HCEC 1CT (cell line): ENCODE data around the gene AMBN.
A peak's percentile ranks its signal among the peaks of the same experiment; 100 is the strongest.

ENCODE experiments used
- DNase-seq: peaks from one replicate; pipeline ENCODE4 v3.0.0-alpha.2; 2017

Gene AMBN, protein sequence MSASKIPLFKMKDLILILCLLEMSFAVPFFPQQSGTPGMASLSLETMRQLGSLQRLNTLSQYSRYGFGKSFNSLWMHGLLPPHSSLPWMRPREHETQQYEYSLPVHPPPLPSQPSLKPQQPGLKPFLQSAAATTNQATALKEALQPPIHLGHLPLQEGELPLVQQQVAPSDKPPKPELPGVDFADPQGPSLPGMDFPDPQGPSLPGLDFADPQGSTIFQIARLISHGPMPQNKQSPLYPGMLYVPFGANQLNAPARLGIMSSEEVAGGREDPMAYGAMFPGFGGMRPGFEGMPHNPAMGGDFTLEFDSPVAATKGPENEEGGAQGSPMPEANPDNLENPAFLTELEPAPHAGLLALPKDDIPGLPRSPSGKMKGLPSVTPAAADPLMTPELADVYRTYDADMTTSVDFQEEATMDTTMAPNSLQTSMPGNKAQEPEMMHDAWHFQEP

DNA sequence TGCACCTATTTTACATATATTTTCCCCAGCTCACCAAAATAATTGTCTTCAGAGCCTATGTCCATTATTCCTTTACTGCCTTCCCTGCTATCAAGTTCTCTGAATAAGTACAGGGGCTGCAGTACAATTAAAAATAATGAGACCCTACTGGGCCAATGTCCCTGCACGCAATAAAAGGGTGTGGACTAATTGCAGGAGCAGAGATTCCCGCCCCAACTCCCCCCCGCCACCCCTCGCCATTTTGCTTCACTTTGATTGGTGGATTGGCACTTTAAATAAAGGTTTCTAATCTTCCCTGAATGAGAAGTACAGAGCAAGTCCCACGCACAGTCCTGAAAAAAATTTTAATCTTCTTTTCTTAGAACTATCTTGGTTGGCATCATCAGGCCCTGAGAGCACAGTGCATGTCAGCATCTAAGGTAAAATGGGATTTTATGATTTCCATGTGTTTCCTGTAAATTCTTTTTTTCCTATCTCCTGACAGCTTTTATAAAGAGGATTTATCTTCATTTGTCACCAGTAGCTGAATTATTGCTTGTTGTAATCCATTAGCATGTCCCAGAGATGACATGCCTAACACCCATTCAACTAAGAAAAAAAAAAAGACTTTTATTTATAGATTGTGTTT lies at the start of gene AMBN:
Gene AMBN, plus strand, starts transcription at position 302 of the 628 bp plus-strand sequence. Its CDS starts 103 bp downstream, at position 405.
- DNase-seq = no peak

DNA sequence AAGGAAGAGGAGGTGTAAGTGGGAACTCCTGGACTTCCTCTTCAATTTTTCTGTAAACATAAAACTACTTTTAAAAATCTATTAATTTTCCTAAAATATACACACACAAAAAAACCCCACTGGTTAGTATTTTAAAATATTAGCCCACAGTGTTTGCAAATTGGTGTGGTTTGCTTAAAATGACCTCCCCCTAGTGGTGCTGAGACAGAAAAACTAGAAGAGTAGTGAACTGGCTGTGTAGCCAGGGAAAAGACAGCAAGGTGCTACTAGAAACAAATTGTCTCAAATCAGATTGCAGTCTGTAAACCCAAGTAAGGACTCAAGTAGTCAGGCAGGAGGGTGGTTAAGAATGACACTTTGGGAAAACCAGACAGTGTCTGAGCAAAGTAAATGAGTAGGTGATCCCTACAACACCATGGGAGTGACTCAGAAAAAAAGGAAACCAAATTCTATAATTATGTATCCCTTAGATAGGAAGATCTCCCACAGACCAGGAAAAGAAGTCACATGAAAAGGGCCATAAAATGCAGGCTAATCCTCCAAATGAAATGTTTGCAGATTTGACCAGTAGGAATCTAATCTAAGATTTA lies 47.7 kb upstream of the AMBN start:
- no peak for DNase-seq

DNA sequence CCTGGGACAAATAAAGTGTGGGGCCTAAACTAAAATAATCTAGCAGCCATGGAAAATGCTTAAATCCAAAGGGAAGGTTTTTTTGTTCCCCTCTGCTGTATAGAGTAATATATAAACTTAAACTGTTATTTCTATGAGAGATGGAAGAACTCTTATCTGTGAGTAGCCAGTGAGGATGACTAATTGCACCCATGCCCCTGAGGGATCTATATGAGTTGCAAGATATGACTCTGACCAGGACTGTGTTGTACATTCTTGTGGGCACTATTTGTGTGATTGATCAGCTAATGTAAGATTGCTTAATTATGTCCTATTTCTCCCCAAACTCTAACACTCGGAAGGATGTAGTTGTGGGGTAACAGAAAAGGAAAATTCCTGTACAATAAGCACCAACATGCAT lies 35.2 kb upstream of the AMBN start:
- DNase-seq = no peak

DNA sequence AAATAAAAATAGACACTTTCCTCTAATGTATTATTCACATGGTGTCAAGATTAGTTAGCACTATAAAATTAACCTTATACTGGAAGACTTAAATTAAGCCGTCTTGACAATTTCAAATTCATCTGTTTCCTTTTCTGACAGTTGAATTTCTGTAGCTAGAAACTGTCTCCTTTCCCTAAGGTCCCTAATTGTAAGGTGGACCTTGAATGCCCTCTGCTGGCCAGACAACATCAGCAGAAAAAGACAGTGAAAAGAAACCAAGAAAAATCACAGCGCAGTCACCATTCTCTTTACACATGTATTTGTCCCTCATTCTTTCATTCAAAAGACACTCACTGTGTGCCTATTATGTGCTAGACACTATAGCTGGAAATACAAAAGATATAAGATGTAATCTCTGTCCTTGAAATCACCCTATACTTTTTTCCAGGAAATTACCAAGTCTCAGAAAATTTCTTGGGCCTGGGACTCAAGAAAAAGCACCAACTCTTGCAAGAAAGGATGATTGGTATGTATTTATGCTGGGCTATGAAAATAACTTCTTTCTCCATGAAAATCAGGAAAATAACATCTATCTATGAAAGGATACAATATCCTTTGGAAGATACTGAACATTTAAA lies 32.7 kb upstream of the AMBN start:
- DNase-seq = peak; percentile 16

DNA sequence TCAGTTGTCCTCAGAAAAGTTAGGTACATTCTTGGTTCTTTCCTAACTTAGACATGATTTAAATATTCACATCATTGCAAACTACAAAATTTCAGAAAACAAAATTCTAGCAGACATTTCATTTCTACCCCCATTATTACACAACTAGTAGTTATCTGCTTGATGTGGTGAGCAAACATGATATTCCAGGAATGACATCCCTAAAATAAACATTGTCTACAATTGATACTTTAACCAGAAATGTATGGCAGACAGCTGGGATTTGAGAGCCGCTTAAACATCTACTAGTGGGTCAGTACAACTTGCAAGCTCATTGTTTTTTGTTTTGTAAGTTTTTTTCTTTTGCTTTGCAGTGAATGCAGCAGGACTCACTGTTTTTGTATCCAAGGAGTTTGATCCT lies 32.1 kb upstream of the AMBN start:
- DNase-seq = no peak

DNA sequence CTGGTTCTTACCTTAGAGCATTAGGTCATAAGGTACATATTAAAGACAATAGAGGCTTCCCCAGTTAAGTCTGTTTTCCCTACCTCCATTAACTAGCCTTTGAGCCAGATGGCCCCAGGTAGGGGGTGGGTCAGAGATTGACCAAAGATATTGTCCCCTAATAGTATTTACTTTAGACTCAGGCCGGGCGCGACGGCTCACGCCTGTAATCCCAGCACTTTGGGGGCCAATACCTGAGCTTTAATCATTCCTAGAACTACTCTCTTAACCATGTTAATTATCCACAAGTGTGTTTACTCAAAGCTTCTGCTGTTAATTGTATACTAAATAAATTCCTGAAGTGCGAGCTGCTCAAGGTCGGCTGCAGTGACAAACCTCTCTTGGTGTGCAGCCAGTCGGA lies 28.0 kb upstream of the AMBN start:
- no peak for DNase-seq

DNA sequence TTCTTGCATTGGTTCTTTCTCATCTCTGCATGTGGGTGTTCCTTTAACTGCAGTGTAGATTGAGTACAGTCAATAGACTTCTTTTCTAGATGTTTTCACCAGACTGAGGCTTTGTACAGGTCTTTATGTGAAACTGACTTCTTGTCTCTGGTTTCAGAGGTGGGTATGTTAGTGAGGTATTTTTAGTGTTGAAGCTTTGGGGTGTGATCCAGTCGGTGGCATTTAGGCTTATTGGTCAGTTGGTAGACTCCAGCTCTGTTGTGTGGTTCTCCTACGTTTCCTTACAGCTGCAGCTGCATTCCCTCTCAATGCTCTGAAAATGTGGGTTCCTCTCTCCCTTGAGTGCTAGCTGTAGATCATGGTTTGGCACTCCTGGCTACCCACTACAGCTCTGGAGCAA lies 21.3 kb upstream of the AMBN start:
- no peak for DNase-seq

DNA sequence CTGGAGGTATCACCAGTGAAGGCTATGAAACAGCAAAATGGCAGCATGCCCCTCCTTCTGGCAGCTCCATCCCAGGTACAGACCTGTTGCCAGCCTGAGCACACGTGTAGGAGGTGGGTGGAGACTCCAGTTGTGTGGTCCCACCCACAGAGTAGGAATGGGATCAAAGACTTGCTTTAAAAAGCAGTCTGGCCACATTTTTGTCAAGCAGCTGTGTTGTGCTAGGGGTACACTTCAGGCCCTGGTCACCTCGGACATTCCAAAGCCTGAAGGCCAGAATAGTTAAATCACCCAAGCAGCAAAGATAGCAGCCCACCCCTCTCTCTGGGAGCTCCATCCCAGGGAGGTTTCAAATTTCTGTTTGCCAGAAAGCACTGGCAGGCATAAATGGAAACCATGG lies 20.3 kb upstream of the AMBN start:
- no peak for DNase-seq

DNA sequence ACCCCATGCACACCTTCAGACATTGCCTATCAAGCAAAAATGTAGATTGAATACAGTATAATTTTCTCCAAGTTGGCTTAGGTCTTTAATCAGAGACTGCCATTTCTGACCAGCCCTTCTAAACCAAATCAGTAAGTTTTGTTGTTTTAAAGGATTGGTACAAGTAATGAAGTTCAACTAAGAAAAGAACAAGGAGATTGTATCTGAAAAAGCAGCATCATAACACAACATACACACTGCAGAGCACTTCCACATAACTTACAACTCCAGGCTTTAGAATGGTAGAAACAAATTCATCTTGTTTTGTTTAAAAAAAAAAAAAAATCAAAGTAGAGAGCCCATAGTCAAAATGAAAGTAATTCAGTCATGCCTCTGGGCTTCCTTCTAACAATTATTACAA lies 16.1 kb upstream of the AMBN start:
- DNase-seq = no peak

DNA sequence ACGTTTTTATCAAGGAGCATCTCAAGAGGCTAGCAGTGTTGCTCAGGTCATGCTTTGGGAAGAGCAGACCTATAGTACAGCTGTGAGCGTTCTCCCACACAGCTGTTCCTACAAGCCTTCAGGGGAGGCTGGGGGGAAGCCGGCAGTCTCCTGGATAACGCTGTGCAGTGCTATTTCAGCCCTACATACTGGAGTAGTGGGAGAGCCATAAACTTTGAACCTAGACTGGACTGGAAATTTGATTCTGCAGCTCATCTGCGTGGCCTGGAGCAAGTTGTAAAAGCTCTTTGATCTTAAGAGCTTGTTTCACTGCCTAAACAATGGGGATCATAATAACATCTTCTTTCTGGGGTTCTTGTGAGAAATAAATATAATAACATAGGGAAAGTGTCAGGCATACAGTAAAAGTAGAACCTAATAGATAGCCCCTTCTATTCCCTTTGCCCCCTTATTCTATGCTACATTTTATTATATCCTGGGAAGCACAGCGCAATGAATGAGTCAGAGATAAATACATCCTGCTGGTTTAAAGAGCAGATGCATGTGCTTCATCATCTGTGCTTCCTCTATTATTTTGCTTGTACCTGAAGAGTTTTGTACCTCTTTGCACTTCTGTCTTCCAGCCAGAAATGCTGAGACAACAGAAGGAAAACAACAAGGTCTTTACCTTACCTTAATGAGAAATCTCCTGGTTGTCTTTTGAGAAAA lies 14.7 kb upstream of the AMBN start:
- no peak for DNase-seq

DNA sequence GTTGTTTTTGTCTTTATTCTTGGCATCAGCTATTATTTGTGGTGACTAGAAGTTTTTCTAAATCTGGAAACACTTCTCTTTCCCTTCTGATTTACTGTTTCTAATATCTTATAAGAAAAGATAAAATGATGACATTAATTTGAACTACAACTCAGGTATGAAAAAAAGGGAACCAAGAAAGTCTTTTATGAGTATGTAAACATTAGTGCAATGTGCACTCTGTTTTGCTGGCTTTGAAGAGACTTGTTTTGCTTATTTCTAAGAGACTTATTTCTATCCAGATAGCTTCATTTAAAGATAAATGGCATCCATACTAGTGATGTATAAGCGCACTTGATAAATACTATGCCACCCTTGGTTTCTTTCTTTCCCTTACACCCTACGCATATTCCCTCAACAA lies 10.1 kb upstream of the AMBN start:
- no peak for DNase-seq

DNA sequence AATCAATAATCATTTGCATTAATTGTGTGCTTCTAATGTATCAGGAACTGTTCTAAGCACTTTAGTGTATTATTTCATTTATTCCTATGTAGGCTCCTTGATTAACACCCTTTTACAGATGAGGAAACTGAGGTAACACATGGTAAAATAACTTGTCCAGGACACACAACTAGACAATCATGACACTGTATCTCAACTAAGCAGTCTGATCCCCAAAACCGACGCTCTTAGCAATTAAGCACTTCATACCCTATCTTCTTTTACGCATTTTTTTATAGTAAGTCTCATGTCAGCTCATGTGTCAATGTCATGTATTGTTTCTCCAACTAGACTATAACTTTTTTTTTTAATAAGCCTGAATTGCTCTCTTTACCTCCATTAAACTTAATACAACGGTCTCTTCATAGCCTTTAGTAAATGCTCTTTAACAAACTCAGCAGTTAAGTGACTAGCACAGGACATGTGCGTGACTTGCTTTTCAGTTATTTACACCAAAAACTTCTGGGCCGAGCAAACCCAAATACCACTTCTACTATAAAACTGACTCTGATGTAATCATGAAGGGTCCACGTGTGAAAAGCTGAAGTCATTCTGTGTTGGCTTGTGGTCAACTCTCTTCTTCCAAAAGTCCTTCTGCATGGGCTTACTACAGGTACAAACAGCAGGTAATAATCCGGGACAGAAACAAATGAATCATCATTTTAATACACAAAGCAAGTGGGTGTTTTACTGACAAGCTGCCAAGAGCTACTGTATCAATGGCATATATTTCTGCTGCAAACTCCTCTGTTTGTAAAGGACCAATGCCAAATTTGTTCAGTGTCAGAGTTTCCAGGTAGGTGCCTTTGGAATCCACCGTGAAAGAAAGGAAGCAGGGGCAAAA lies 7.9 kb upstream of the AMBN start:
- no peak for DNase-seq

DNA sequence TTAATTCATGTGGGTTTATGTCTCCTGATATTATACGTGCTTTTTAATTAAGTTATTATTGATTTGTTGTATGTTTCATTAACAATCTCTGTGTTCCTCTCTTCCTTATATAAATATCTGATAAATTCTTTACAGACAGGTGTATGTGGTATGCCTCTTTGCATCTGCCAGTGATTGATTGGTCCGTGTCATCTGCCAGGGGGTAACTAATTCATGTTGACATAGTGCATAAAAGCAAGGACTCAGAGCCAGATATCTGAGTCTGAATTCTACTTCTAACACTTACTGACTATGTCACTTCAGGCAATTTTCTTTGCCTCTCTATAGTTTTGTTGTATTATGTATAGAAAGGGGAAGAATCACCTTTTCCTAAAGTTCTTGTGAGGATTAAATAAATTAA lies 5.2 kb upstream of the AMBN start:
- DNase-seq = no peak

DNA sequence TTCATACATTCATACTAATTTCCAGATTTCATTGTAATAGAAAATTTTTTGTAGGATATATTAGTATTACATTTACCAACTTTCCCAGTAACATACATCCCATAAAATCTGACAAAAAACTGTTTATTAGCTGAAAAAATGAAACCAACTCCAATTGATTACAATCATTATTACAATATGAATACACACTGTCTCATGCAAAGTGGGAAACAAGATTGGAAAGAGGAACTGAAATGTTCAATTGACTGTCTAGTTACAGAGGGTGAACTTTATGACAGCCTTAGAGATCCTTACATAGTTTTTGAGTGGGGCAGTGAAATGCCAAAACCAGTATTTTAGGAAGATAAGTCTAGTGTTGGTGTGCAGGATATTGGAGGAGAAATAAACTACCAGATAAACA lies 2.3 kb upstream of the AMBN start:
- DNase-seq = no peak

DNA sequence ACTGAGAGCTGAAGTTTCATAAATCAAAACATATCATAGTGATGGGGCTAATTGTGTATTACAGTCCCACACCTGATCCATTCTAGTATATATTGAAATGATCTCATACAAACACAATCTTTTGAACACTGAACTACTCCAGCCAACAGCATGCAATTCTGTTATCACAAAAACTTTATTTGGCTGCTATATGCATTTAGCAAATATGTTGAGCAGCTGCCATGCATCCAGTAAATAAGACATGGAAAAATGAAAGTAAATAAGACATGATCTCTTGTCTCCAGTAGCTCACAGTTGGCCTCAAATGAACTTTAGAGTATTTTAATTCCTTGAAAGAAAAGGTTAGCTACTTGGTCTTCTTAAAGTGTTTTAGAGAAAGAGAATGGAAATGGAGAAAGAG lies 2.1 kb downstream of the AMBN start:
- DNase-seq = no peak

DNA sequence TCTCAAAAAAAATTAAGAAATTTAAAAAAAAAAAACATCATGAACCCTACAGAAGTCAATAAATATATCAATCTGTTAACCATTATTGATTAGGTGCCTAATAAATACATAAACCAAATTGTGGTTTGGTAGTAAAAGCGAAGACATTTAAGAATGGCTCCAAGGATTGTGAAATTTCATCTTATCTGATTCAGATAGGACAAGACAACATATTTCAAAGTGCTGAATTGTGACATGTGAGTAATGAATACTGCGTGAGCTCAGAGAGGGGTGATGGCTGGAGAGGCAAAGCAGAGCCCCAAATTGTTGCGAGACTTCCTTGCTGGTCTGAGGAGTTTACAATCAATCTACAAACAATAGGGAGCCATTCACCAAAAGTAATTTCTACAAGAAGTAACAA lies 8.2 kb downstream of the AMBN start:
- DNase-seq = no peak

DNA sequence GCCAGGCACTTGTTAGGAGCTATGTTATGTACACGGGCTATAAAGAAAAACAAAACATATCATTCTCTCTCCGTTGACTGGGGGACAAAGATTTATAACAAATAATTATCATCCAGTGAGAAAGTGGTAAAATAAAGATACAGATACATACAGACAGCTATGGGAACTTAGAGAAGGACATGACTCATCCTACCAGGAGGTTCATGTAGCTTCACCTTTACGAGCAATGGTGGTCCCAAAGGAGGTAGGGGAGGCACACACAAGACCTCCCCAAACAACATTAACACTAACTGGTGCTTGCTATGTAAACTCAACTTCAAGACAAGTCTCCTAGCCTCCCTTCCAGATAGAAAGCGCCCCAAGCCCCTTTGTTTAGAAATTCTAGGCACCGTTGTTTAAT lies 8.9 kb downstream of the AMBN start:
- no peak for DNase-seq

DNA sequence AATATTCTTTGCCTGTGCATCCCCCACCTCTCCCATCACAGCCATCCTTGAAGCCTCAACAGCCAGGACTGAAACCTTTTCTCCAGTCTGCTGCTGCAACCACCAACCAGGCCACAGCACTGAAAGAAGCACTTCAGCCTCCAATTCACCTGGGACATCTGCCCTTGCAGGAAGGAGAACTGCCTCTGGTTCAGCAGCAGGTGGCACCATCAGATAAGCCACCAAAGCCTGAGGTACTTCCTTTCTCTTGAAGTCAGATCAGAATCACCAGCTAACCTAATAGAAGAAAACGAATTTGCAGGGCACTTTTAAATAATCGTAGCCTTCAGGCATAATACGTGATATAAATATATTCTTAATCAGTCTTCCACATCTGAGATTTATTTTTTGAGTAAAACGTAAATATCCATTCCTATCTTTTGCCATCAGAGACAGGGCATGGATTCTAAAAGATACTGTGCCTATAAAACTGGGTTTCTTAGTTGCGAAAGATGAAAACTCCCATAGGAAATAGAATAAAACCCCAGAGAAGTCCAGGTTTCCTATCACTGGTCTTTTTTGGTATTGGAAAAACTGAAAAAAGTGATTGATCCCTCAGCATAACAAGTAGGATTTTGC lies 9.5 kb downstream of the AMBN start:
- peak; percentile 59 for DNase-seq

DNA sequence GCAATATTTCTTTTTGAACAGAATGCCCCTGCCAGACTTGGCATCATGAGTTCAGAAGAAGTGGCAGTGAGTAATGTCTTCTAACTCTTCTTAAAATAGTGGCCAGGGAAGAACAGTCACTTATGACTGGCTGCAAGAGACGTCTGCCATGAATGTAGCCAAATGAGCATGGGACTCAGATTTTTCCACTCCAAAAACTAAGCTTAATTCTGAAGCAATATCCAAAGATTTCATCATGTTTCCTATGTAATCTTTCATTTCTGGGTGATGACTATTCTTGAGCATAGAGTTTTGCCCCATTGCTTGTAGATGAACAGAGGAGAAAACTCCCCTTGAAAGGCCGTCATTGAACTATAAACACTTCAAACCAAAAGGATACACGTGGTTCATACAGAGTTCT lies 11.8 kb downstream of the AMBN start:
- DNase-seq = peak; percentile 47

DNA sequence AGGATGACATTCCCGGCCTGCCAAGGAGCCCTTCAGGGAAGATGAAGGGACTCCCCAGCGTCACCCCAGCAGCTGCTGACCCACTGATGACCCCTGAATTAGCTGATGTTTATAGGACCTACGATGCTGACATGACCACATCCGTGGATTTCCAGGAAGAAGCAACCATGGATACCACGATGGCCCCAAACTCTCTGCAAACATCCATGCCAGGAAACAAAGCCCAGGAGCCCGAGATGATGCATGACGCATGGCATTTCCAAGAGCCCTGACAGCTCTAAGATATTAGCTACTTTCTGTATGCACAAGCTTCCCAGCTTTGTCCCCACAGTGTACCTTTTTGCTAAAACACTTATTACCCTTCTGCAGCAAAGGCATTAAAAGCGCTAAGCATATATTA lies 14.4 kb downstream of the AMBN start:
- no peak for DNase-seq

DNA sequence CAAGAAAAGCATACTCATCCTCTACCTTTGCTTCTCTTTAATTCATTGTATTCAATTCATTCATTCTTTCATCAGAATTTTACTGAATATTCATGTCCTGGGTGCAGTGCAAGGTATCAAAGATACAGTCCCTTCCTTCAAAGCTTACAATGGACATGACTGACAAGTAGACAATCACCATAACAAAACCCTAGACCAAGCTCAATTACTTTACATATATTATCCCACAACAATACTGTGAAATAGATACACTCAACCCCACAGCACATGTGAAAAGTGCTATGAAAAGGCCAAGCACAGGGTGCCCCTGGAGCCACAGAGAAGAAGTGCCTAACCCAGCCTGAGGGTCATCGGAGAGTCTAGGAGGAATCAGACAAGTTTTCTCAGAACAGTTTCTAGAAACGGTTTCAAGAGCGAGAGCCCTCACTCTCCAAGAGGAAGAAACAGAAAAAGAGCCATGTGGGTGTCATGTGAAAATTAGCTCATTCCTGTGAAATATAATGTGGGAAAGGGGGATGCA lies 15.3 kb downstream of the AMBN start:
- no peak for DNase-seq
